ENCODE results near the gene FARP1.

DNA sequence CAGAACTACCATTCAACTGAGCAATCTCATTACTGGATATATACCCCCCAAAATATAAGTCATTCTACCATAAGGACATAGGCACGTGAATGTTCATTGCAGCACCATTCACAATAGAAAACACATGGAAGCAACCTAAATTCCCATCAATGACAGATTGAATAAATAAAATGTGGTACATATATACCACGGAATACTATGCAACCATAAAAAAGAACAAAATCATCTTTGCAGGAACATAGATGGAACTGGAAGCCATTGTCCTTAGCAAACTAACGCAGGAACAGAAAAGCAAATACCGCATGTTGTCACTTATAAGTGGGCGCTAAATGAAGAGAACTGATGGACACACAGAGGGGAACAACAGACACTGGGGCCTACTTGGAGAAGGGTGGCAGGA is 20.0 kb downstream of the FARP1 start:
- TF ChIP-seq EZH2 (IDR thresholded peaks at IDR 0.05) (no peak), FOXP2 (optimal IDR thresholded peaks at IDR 0.05; ENCODE audit: control extremely low read depth, extremely low read length, insufficient read depth) (no peak)

Measured in SK-N-MC (cell line).